B cell (primary cell): Measurements from ENCODE around the gene BLOC1S5. TPM values are rescaled to one million over a fixed set of nuclear protein-coding genes. Genes with fewer than 3 reads are reported as not detected.

Experiments
- ATAC-seq: fragments of 200-7000 bp; cut with Tn5 transposase; one replicate; pipeline ENCODE4 v1.10.0; 2021; ENCODE audit warnings: low read depth, mild to moderate bottlenecking, moderate number of reproducible peaks, moderate library complexity
- CTCF ChIA-PET: fragments of 350-600 bp; sonication (Branson Sonifier 250); formaldehyde crosslinking; loops from one replicate; lab custom pipeline; 2021; ENCODE audit warnings: antibody characterized with exemption, inconsistent platforms; lab: Charles Lee
- POLR2A ChIA-PET: fragments of 350-600 bp; sonication (Branson Sonifier 250); formaldehyde crosslinking; loops from one replicate; lab custom pipeline; 2021; ENCODE audit warnings: antibody characterized with exemption; lab: Charles Lee
- DNase-seq: peaks from one replicate; pipeline ENCODE4 v3.0.0; 2013
- H2AFZ ChIP-seq: 2 replicates; pipeline ENCODE4 v1.6.1; 2012; ENCODE audit warnings: mild to moderate bottlenecking, low read depth, low read length; ENCODE audit not compliant: insufficient read depth, poor library complexity, severe bottlenecking
- H3K27ac ChIP-seq, 2 donors: 1 replicate in 1 of 2; 2 replicates in 1 of 2; pipeline ENCODE4 v1.5.1; 2012 to 2013; ENCODE audit warnings: low read length in 2 of 2, mild to moderate bottlenecking in 2 of 2, moderate library complexity in 1 of 2
- H3K27me3 ChIP-seq, 4 experiments: fragments of 200-600 bp in 1 of 4; sonication (generic) in 1 of 4; replicated peaks in 1 of 4; 1 replicate in 2 of 4; 2 replicates in 2 of 4; pipeline versions ENCODE4 v1.6.1 to v1.7.0; 2013 to 2016; ENCODE audit warnings: low read length in 3 of 4, mild to moderate bottlenecking in 2 of 4, mixed read lengths in 1 of 4, moderate library complexity in 1 of 4; ENCODE audit not compliant: insufficient read depth in 4 of 4, control insufficient read depth in 3 of 4; ENCODE audit errors: control extremely low read depth in 1 of 4
- H3K36me3 ChIP-seq, 2 experiments: replicated peaks in 1 of 2; 1 replicate in 1 of 2; 2 replicates in 1 of 2; pipeline versions ENCODE4 v1.6.1 to v1.7.1; 2013; ENCODE audit warnings: low read length in 1 of 2; ENCODE audit not compliant: insufficient read depth in 2 of 2, control insufficient read depth in 1 of 2; ENCODE audit errors: control extremely low read depth in 1 of 2, extremely low read depth in 1 of 2
- H3K4me1 ChIP-seq, 2 donors: fragments of 200-600 bp in 1 of 2; sonication (generic) in 1 of 2; 1 replicate in 1 of 2; 2 replicates in 1 of 2; pipeline versions ENCODE4 v1.5.1 to v1.6.1; 2013 to 2017; ENCODE audit warnings: low read length in 2 of 2; ENCODE audit not compliant: control insufficient read depth in 2 of 2, insufficient read depth in 2 of 2
- H3K4me2 ChIP-seq: replicated peaks from 2 replicates; pipeline ENCODE3; 2012; ENCODE audit warnings: mild to moderate bottlenecking, low read depth, low read length; ENCODE audit not compliant: poor library complexity, severe bottlenecking
- H3K4me3 ChIP-seq, 5 experiments: fragments of 200-600 bp in 1 of 5; sonication (generic) in 1 of 5; 1 replicate in 3 of 5; 2 replicates in 2 of 5; pipeline versions ENCODE4 v1.5.1 to v1.7.0; 2011 to 2016; ENCODE audit warnings: low read length in 4 of 5, mild to moderate bottlenecking in 4 of 5, low read depth in 2 of 5, control low read depth in 1 of 5, moderate library complexity in 1 of 5; ENCODE audit not compliant: insufficient read depth in 1 of 5; ENCODE audit errors: control extremely low read depth in 1 of 5, extremely low read depth in 1 of 5
- H3K79me2 ChIP-seq: fragments of 200-600 bp; sonication (generic); one replicate; pipeline ENCODE4 v1.6.0; 2016; ENCODE audit warnings: low read length; ENCODE audit not compliant: control insufficient read depth, insufficient read depth
- H3K9ac ChIP-seq: fragments of 200-600 bp; sonication (generic); 2 replicates; pipeline ENCODE4 v1.6.1; 2017; ENCODE audit warnings: mild to moderate bottlenecking, low read length, moderate library complexity
- H3K9me3 ChIP-seq, 3 donors: one replicate each; pipeline versions ENCODE4 v1.6.1 to v1.7.1; 2013; ENCODE audit warnings: low read length in 2 of 3; ENCODE audit not compliant: control insufficient read depth in 2 of 3, insufficient read depth in 1 of 3; ENCODE audit errors: control extremely low read depth in 1 of 3
- H4K20me1 ChIP-seq: 2 replicates; pipeline ENCODE4 v1.6.0; 2012; ENCODE audit warnings: mild to moderate bottlenecking, low read length; ENCODE audit not compliant: insufficient read depth, control insufficient read depth, poor library complexity, severe bottlenecking
- H3K27ac Mint-ChIP-seq: one replicate; pipeline ENCODE4 v1.8.0; 2021; ENCODE audit warnings: mixed read lengths
- H3K27me3 Mint-ChIP-seq: one replicate; pipeline ENCODE4 v1.8.0; 2021; ENCODE audit warnings: mixed read lengths
- H3K4me1 Mint-ChIP-seq: one replicate; pipeline ENCODE4 v1.8.0; 2021; ENCODE audit warnings: mixed read lengths
- H3K4me3 Mint-ChIP-seq: one replicate; pipeline ENCODE4 v1.8.0; 2021; ENCODE audit warnings: mixed read lengths
- H3K9me3 Mint-ChIP-seq: one replicate; pipeline ENCODE4 v1.8.0; 2022; ENCODE audit warnings: mixed read lengths; ENCODE audit not compliant: insufficient read depth
- EZH2 ChIP-seq: IDR thresholded peaks from 2 replicates; pipeline ENCODE4 v1.6.1; 2012; ENCODE audit warnings: borderline replicate concordance, low read depth, mild to moderate bottlenecking, moderate library complexity, low read length; ENCODE audit not compliant: insufficient read depth, poor library complexity, severe bottlenecking
- WGBS: methylation state at CpG from one replicate; pipeline ENCODE4 v1.1.5; 2013; ENCODE audit warnings: missing lambda C conversion rate; ENCODE audit not compliant: insufficient coverage; 5-methylcytosine and 5-hydroxymethylcytosine counted together
- intact Hi-C: fragments of 100-400 bp; cut with micrococcal nuclease; formaldehyde crosslinking; loops from one replicate; pipeline ENCODE4 v1.10.0; 2022
- polyA plus RNA-seq: library from polyadenylated mRNA; depleted of rRNA; stranded (reverse); fragments of >200 nt; gene quantifications from 2 replicates; pipeline ENCODE4 v1.2.3, GENCODE V29; 2012
- total RNA-seq, 2 donors: library from RNA; stranded (reverse); fragments of 120-200 nt in 1 of 2; gene quantifications; 1 replicate in 1 of 2; 2 replicates in 1 of 2; pipeline versions ENCODE4 v1.2.3 to v1.2.4, GENCODE V29; 2013 to 2022
- TF ChIP-seq, protein P1 (sequence below): fragments of 200-600 bp; IDR thresholded peaks from one replicate; pipeline ENCODE4 v1.8.0; 2022; ENCODE audit warnings: antibody characterized with exemption, mild to moderate bottlenecking

BLOC1S5 gene
- total and polyA plus RNA-seq, 2 donors (not counting 1 experiment from before 2014, with no cell fraction given) = 5.2 to 18.8 TPM

DNA sequence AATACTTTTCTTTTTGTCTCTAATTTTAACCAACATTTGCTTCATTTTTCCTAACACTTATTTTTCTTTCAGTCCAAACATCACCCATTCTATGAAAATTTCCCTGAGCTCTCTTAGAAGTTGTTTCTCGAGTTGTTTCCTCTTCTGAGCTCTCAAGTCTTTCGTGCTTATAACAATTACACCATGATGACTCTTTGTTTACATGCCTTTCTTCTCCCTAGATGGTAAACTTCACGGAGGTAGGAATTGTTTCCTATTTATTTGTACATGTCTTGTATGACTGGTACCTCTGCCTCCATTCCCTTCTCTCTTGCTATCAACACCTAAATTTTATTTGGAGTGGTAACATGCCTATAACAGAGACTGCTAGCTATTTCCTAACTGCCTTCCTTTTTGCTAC is 6.4 kb downstream of the BLOC1S5 start:
- ChIA-PET POLR2A (interaction anchor here (0.5 kb wide), 1 partner anchor 17 kb away, joined by 4 read pairs; no protein-coding TSS in a partner anchor), CTCF (interaction anchor here (1.2 to 5.2 kb wide), 6 partner anchors 332 to 782 kb away, joined by 3 to 63 read pairs (median 6); partner anchors contain the start of gene BMP6)
- TF ChIP-seq, protein P1, sequence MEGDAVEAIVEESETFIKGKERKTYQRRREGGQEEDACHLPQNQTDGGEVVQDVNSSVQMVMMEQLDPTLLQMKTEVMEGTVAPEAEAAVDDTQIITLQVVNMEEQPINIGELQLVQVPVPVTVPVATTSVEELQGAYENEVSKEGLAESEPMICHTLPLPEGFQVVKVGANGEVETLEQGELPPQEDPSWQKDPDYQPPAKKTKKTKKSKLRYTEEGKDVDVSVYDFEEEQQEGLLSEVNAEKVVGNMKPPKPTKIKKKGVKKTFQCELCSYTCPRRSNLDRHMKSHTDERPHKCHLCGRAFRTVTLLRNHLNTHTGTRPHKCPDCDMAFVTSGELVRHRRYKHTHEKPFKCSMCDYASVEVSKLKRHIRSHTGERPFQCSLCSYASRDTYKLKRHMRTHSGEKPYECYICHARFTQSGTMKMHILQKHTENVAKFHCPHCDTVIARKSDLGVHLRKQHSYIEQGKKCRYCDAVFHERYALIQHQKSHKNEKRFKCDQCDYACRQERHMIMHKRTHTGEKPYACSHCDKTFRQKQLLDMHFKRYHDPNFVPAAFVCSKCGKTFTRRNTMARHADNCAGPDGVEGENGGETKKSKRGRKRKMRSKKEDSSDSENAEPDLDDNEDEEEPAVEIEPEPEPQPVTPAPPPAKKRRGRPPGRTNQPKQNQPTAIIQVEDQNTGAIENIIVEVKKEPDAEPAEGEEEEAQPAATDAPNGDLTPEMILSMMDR = no peak
- TF ChIP-seq EZH2 = no peak
- Histone ChIP-seq H3K9ac (no peak overlapping the region), H3K9me3 (no peaks in the 10 kb centered on the region), H3K27ac (no peak overlapping the region), H3K27me3 (no peaks in the 10 kb centered on the region), H3K4me3 (no peak overlapping the region), H3K4me1 (no peaks in the 10 kb centered on the region), H4K20me1 (peaks cover under 1% of the 10 kb centered on the region), H3K79me2 (peaks cover 17% of the 10 kb centered on the region), H3K4me2 (no peak overlapping the region), H2AFZ (no peak overlapping the region), H3K36me3 (peaks cover 8 to 36% of the 10 kb centered on the region in 2 experiments)
- Mint-ChIP-seq H3K9me3 (no peaks in the 10 kb centered on the region), H3K4me1 (peaks cover 2% of the 10 kb centered on the region), H3K27me3 (no peaks in the 10 kb centered on the region), H3K4me3 (no peak overlapping the region), H3K27ac (no peak overlapping the region)
- intact Hi-C loops = no loop called here
- DNase-seq (no peak), ATAC-seq (no peak)
- WGBS = no CpG with 5 or more reads among the region's 3 CpGs

GRCh38 chr6:8057263-8057662 is 6.9 kb downstream of the BLOC1S5 start:
- Histone ChIP-seq H3K4me1 (no peaks in the 10 kb centered on the region), H3K27me3 (no peaks in the 10 kb centered on the region), H3K9me3 (no peaks in the 10 kb centered on the region), H3K4me3 (no peak overlapping the region), H3K36me3 (peaks cover 8 to 37% of the 10 kb centered on the region in 2 experiments), H3K27ac (no peak overlapping the region), H3K4me2 (no peak overlapping the region), H4K20me1 (peaks cover 3% of the 10 kb centered on the region), H2AFZ (no peak overlapping the region), H3K79me2 (peaks cover 17% of the 10 kb centered on the region), H3K9ac (no peak overlapping the region)
- CTCF ChIA-PET = interaction anchor here (1.2 to 5.2 kb wide), 3 partner anchors 331 to 338 kb away, joined by 3 to 63 read pairs (median 6); partner anchors contain the start of gene BMP6
- intact Hi-C loops = no loop called here
- H3K4me3 Mint-ChIP-seq = no peak overlapping the region
- ATAC-seq = no peak
- peaks cover 2% of the 10 kb centered on the region for H3K4me1 Mint-ChIP-seq
- WGBS = no CpG with 5 or more reads among the region's 4 CpGs
- H3K9me3 Mint-ChIP-seq = no peaks in the 10 kb centered on the region
- H3K27me3 Mint-ChIP-seq = no peaks in the 10 kb centered on the region
- TF ChIP-seq, protein P1 = no peak
- no peak for TF ChIP-seq EZH2
- no peak for DNase-seq
- no peak overlapping the region for H3K27ac Mint-ChIP-seq
- POLR2A ChIA-PET = no interaction called here
